Body of pancreas (tissue), 4 donors: Measurements from ENCODE around the gene LRRC61.

Source experiments
- POLR2A ChIP-seq, 3 donors: fragments of 450-650 bp; IDR thresholded peaks; one replicate each; pipeline ENCODE4 v1.6.1; 2016; ENCODE audit warnings: antibody characterized with exemption in 3 of 3, mild to moderate bottlenecking in 2 of 3
- TF ChIP-seq, protein P1 (sequence below), 7 experiments: fragments of 450-650 bp in 4 of 7; fragments of 200-600 bp in 3 of 7; sonication (generic) in 3 of 7; IDR thresholded peaks; one replicate each; pipeline ENCODE4 v1.5.1; 2016 to 2019; ENCODE audit warnings: antibody characterized with exemption in 7 of 7

- TF ChIP-seq, protein P1, sequence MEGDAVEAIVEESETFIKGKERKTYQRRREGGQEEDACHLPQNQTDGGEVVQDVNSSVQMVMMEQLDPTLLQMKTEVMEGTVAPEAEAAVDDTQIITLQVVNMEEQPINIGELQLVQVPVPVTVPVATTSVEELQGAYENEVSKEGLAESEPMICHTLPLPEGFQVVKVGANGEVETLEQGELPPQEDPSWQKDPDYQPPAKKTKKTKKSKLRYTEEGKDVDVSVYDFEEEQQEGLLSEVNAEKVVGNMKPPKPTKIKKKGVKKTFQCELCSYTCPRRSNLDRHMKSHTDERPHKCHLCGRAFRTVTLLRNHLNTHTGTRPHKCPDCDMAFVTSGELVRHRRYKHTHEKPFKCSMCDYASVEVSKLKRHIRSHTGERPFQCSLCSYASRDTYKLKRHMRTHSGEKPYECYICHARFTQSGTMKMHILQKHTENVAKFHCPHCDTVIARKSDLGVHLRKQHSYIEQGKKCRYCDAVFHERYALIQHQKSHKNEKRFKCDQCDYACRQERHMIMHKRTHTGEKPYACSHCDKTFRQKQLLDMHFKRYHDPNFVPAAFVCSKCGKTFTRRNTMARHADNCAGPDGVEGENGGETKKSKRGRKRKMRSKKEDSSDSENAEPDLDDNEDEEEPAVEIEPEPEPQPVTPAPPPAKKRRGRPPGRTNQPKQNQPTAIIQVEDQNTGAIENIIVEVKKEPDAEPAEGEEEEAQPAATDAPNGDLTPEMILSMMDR (IDR thresholded peaks at IDR 0.05), result no peak
- no peak for TF ChIP-seq POLR2A (IDR thresholded peaks at IDR 0.05)
Measured at GRCh38 chr7:150361402-150361801, 38.2 kb downstream of the LRRC61 start.
